Activated CD4-positive, alpha-beta T cell treated with anti-CD3 and anti-CD28 coated beads, Interleukin-2, amount 10 ng/mL, durations not matched to agents 7 days and 5 days (primary cell): ENCODE data around the gene GGTLC2. TPM values are rescaled to one million over a fixed set of nuclear protein-coding genes. Genes with fewer than 3 reads are reported as not detected.
"Not testable (repeated sequence)": the region's sequence is repeated elsewhere in the genome, so short reads cannot be mapped to it uniquely, and the experiment has no call there.

Source experiments
- CTCF ChIA-PET: fragments of 350-600 bp; sonication (Branson Sonifier 250); formaldehyde crosslinking; loops from one replicate; lab custom pipeline; 2021; ENCODE audit warnings: antibody characterized with exemption; lab: Charles Lee
- POLR2A ChIA-PET: fragments of 350-600 bp; sonication (Branson Sonifier 250); formaldehyde crosslinking; loops from one replicate; lab custom pipeline; 2021; ENCODE audit warnings: antibody characterized with exemption; lab: Charles Lee
- DNase-seq: peaks from one replicate; pipeline ENCODE4 v3.0.0-alpha.2; 2020
- H3K27ac Mint-ChIP-seq: one replicate; pipeline ENCODE4 v1.8.0; 2021; ENCODE audit warnings: mild to moderate bottlenecking, moderate library complexity, mixed read lengths
- H3K27me3 Mint-ChIP-seq: one replicate; pipeline ENCODE4 v1.8.0; 2021; ENCODE audit warnings: mixed read lengths
- H3K36me3 Mint-ChIP-seq: one replicate; pipeline ENCODE4 v1.8.0; 2021; ENCODE audit warnings: low read depth, mixed read lengths
- H3K4me1 Mint-ChIP-seq: one replicate; pipeline ENCODE4 v1.8.0; 2021; ENCODE audit warnings: mixed read lengths
- H3K4me3 Mint-ChIP-seq: one replicate; pipeline ENCODE4 v1.8.0; 2021; ENCODE audit warnings: mild to moderate bottlenecking, moderate library complexity, mixed read lengths
- H3K9me3 Mint-ChIP-seq: one replicate; pipeline ENCODE4 v1.8.0; 2021; ENCODE audit warnings: mixed read lengths
- total RNA-seq, 2 experiments: library from RNA; stranded (reverse); gene quantifications; one replicate each; pipeline ENCODE4 v1.2.3, GENCODE V29; 2021

GGTLC2 gene
- total RNA-seq, 2 experiments from 2014 or later: not detected

- H3K4me3 Mint-ChIP-seq, DNase-seq, H3K36me3 Mint-ChIP-seq, H3K27me3 Mint-ChIP-seq, CTCF ChIA-PET, H3K9me3 Mint-ChIP-seq, H3K4me1 Mint-ChIP-seq, POLR2A ChIA-PET, H3K27ac Mint-ChIP-seq: not testable (repeated sequence)
Measured at GRCh38 chr22:22648863-22649536, 4.6 kb downstream of the GGTLC2 start.

GRCh38 chr22:22649761-22650160 is 5.3 kb downstream of the GGTLC2 start:
- CTCF ChIA-PET, H3K4me3 Mint-ChIP-seq, H3K27ac Mint-ChIP-seq, H3K9me3 Mint-ChIP-seq, H3K36me3 Mint-ChIP-seq, POLR2A ChIA-PET, H3K27me3 Mint-ChIP-seq, DNase-seq: not testable (repeated sequence)
- peaks cover 16% of the 10 kb centered on the region for H3K4me1 Mint-ChIP-seq

GRCh38 chr22:22650398-22650797 is 6.0 kb downstream of the GGTLC2 start:
- H3K27ac Mint-ChIP-seq, POLR2A ChIA-PET, H3K36me3 Mint-ChIP-seq, H3K4me3 Mint-ChIP-seq, DNase-seq, H3K27me3 Mint-ChIP-seq, CTCF ChIA-PET, H3K9me3 Mint-ChIP-seq: not testable (repeated sequence)
- H3K4me1 Mint-ChIP-seq: peaks cover 22% of the 10 kb centered on the region

GRCh38 chr22:22650803-22651515 is 6.5 kb downstream of the GGTLC2 start:
- DNase-seq, CTCF ChIA-PET, H3K27ac Mint-ChIP-seq: not testable (repeated sequence)

GRCh38 chr22:22651593-22651992 is 7.2 kb downstream of the GGTLC2 start:
- H3K27me3 Mint-ChIP-seq, H3K9me3 Mint-ChIP-seq, H3K27ac Mint-ChIP-seq, POLR2A ChIA-PET, CTCF ChIA-PET, H3K4me3 Mint-ChIP-seq, H3K36me3 Mint-ChIP-seq, DNase-seq: not testable (repeated sequence)
- peaks cover 22% of the 10 kb centered on the region for H3K4me1 Mint-ChIP-seq

More at GRCh38 chr22:22650803-22651515, 6.5 kb downstream of the GGTLC2 start:
- H3K9me3 Mint-ChIP-seq, H3K4me3 Mint-ChIP-seq, H3K27me3 Mint-ChIP-seq, H3K36me3 Mint-ChIP-seq, POLR2A ChIA-PET: not testable (repeated sequence)
- H3K4me1 Mint-ChIP-seq: peaks cover 22% of the 10 kb centered on the region

GRCh38 chr22:22652102-22652501 is 7.7 kb downstream of the GGTLC2 start:
- CTCF ChIA-PET: not testable (repeated sequence)

GRCh38 chr22:22652573-22652972 is 8.2 kb downstream of the GGTLC2 start:
- POLR2A ChIA-PET, CTCF ChIA-PET, H3K27ac Mint-ChIP-seq, DNase-seq, H3K36me3 Mint-ChIP-seq, H3K27me3 Mint-ChIP-seq, H3K4me3 Mint-ChIP-seq, H3K9me3 Mint-ChIP-seq: not testable (repeated sequence)
- H3K4me1 Mint-ChIP-seq: peaks cover 22% of the 10 kb centered on the region

More at GRCh38 chr22:22652102-22652501, 7.7 kb downstream of the GGTLC2 start:
- H3K36me3 Mint-ChIP-seq, H3K27me3 Mint-ChIP-seq, H3K4me3 Mint-ChIP-seq, H3K9me3 Mint-ChIP-seq, POLR2A ChIA-PET, DNase-seq, H3K27ac Mint-ChIP-seq: not testable (repeated sequence)
- H3K4me1 Mint-ChIP-seq: peaks cover 22% of the 10 kb centered on the region

- H3K9me3 Mint-ChIP-seq, H3K27me3 Mint-ChIP-seq, POLR2A ChIA-PET, H3K36me3 Mint-ChIP-seq, H3K4me3 Mint-ChIP-seq: not testable (repeated sequence)
- peak; percentile 12 for DNase-seq
- Mint-ChIP-seq H3K4me1 (peaks cover 22% of the 10 kb centered on the region), H3K27ac (peak overlapping the region; percentile 64)
- CTCF ChIA-PET: interaction anchor here (1.8 kb wide), 1 partner anchor 12 kb away, joined by 4 read pairs; no protein-coding TSS in a partner anchor
Measured at GRCh38 chr22:22653677-22654381, 9.4 kb downstream of the GGTLC2 start.

GRCh38 chr22:22655452-22656290 is 11.3 kb downstream of the GGTLC2 start:
- no peak overlapping the region for H3K4me3 Mint-ChIP-seq
- H3K27ac Mint-ChIP-seq: peak overlapping the region; percentile 81
- H3K36me3 Mint-ChIP-seq: no peaks in the 10 kb centered on the region
- no peaks in the 10 kb centered on the region for H3K9me3 Mint-ChIP-seq
- H3K4me1 Mint-ChIP-seq: peaks cover 22% of the 10 kb centered on the region
- ChIA-PET POLR2A (no interaction called here), CTCF (interaction anchor here (0.6 kb wide), 1 partner anchor 19 kb away, joined by 3 read pairs; no protein-coding TSS in a partner anchor)
- H3K27me3 Mint-ChIP-seq: peaks cover 3% of the 10 kb centered on the region
- DNase-seq: no peak

- no peak for DNase-seq
- CTCF ChIA-PET: no interaction called here
- Mint-ChIP-seq H3K36me3 (no peaks in the 10 kb centered on the region), H3K27ac (no peak overlapping the region), H3K27me3 (peaks cover 3% of the 10 kb centered on the region), H3K4me3 (no peak overlapping the region), H3K4me1 (peaks cover 19% of the 10 kb centered on the region), H3K9me3 (no peaks in the 10 kb centered on the region)
- POLR2A ChIA-PET: no interaction called here
Measured at GRCh38 chr22:22657712-22658111, 13.3 kb downstream of the GGTLC2 start.

GRCh38 chr22:22661275-22661674 is 16.9 kb downstream of the GGTLC2 start:
- ChIA-PET CTCF (no interaction called here), POLR2A (no interaction called here)
- DNase-seq: no peak
- no peaks in the 10 kb centered on the region for H3K4me1 Mint-ChIP-seq
- H3K27me3 Mint-ChIP-seq: peaks cover 3% of the 10 kb centered on the region
- H3K36me3 Mint-ChIP-seq: no peaks in the 10 kb centered on the region
- H3K4me3 Mint-ChIP-seq: no peak overlapping the region
- H3K27ac Mint-ChIP-seq: no peak overlapping the region
- H3K9me3 Mint-ChIP-seq: no peaks in the 10 kb centered on the region

GRCh38 chr22:22662095-22662494 is 17.7 kb downstream of the GGTLC2 start:
- POLR2A ChIA-PET: no interaction called here

More at GRCh38 chr22:22662095-22662494, 17.7 kb downstream of the GGTLC2 start:
- no peaks in the 10 kb centered on the region for H3K9me3 Mint-ChIP-seq
- H3K4me1 Mint-ChIP-seq: no peaks in the 10 kb centered on the region
- CTCF ChIA-PET: no interaction called here
- H3K4me3 Mint-ChIP-seq: no peak overlapping the region
- H3K27me3 Mint-ChIP-seq: peaks cover 3% of the 10 kb centered on the region
- H3K27ac Mint-ChIP-seq: no peak overlapping the region
- no peaks in the 10 kb centered on the region for H3K36me3 Mint-ChIP-seq
- DNase-seq: no peak
